ENCODE measurements around the gene CEP135. TPM values are rescaled to one million over a fixed set of nuclear protein-coding genes. Genes with fewer than 3 reads are reported as not detected.

CEP135 gene
- polyA plus RNA-seq, 1 donor from 2014 or later = 5.2 TPM

DNA sequence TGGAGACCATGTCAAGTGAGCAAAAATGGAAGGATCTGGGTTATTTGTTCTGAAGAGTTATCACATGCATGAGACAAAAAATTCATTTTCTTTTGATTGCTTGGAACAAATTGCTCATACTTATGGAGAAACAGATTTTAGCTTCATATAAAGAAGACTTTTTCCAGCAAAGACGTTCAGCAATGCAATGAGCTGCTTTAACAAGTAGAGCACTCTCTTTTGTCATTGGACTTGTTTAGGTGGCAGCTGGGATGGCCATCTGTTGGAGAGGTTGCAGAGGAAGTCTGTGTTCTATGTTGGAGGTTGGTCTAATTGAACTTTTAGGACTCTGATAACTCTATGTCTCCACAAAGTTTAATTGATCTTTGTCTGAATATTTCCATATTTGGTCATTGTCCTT is 19.9 kb upstream of the CEP135 start:
- Histone ChIP-seq H4K20me1 (ENCODE audit: insufficient read depth) (no peaks in the 10 kb centered on the region), H3K27me3 (ENCODE audit: insufficient read depth, low read depth, low read length) (no peaks in the 10 kb centered on the region), H3K9me2 (ENCODE audit: insufficient read depth, low read length) (no peaks in the 10 kb centered on the region), H3K9ac (ENCODE audit: low read length) (no peak overlapping the region), H2AFZ (ENCODE audit: low read depth, low read length) (no peak overlapping the region), H3K4me3 (ENCODE audit: low read length) (no peak overlapping the region), H3K36me3 (ENCODE audit: insufficient read depth, low read length) (no peaks in the 10 kb centered on the region), H3K4me2 (ENCODE audit: low read length) (no peak overlapping the region), H3F3A (ENCODE audit: insufficient read depth, low read length, poor library complexity, severe bottlenecking) (no peaks in the 10 kb centered on the region), H3K27ac (ENCODE audit: low read length) (no peak overlapping the region), H3K79me2 (replicated peaks; ENCODE audit: insufficient read depth, low read length) (no peaks in the 10 kb centered on the region), H3K9me3 (ENCODE audit: low read length) (no peaks in the 10 kb centered on the region)
- TF ChIP-seq MXI1 (conservative IDR thresholded peaks at IDR 0.05; ENCODE audit: poor library complexity, severe bottlenecking) (no peak), EZH2 (IDR thresholded peaks at IDR 0.05; ENCODE audit: borderline replicate concordance, insufficient read depth, low read length, poor library complexity, severe bottlenecking) (no peak), TAF1 (IDR thresholded peaks at IDR 0.05; ENCODE audit: low read depth) (no peak), POLR2AphosphoS5 (IDR thresholded peaks at IDR 0.05) (no peak), RAD21 (conservative IDR thresholded peaks at IDR 0.05) (no peak), REST (IDR thresholded peaks at IDR 0.05; ENCODE audit: borderline replicate concordance) (no peak), EP300 (conservative IDR thresholded peaks at IDR 0.05; ENCODE audit: poor library complexity, severe bottlenecking) (no peak), SMC3 (conservative IDR thresholded peaks at IDR 0.05; ENCODE audit: poor library complexity) (no peak)
- TF ChIP-seq, protein P1, sequence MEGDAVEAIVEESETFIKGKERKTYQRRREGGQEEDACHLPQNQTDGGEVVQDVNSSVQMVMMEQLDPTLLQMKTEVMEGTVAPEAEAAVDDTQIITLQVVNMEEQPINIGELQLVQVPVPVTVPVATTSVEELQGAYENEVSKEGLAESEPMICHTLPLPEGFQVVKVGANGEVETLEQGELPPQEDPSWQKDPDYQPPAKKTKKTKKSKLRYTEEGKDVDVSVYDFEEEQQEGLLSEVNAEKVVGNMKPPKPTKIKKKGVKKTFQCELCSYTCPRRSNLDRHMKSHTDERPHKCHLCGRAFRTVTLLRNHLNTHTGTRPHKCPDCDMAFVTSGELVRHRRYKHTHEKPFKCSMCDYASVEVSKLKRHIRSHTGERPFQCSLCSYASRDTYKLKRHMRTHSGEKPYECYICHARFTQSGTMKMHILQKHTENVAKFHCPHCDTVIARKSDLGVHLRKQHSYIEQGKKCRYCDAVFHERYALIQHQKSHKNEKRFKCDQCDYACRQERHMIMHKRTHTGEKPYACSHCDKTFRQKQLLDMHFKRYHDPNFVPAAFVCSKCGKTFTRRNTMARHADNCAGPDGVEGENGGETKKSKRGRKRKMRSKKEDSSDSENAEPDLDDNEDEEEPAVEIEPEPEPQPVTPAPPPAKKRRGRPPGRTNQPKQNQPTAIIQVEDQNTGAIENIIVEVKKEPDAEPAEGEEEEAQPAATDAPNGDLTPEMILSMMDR (IDR thresholded peaks at IDR 0.05; ENCODE audit: poor library complexity, severe bottlenecking) = no peak

DNA sequence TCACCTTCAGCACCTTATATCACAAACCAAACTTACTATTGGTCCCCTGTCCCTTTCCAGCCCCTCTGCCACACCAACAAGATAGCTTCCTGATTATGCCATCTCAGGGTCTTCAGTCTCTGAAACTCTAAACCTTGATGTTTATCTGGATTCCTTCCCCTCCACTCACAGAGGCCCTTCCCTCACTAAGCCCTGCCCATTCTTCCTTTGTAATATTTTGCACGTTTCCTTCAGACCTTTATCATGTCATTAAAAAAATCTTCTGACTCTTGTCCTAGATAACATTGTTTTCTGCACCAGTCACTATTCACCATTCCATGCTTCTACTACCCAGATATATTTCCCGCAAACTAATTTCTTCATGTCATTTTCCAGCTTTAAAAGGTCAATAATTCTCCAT is 17.7 kb upstream of the CEP135 start:
- Histone ChIP-seq H3F3A (ENCODE audit: insufficient read depth, low read length, poor library complexity, severe bottlenecking) (no peaks in the 10 kb centered on the region), H2AFZ (ENCODE audit: low read depth, low read length) (no peak overlapping the region), H3K4me3 (ENCODE audit: low read length) (no peak overlapping the region), H3K9me2 (ENCODE audit: insufficient read depth, low read length) (no peaks in the 10 kb centered on the region), H3K27me3 (ENCODE audit: insufficient read depth, low read depth, low read length) (no peaks in the 10 kb centered on the region), H3K36me3 (ENCODE audit: insufficient read depth, low read length) (no peaks in the 10 kb centered on the region), H3K9me3 (ENCODE audit: low read length) (no peaks in the 10 kb centered on the region), H4K20me1 (ENCODE audit: insufficient read depth) (no peaks in the 10 kb centered on the region), H3K27ac (ENCODE audit: low read length) (no peak overlapping the region), H3K4me2 (ENCODE audit: low read length) (no peak overlapping the region), H3K9ac (ENCODE audit: low read length) (no peak overlapping the region), H3K79me2 (replicated peaks; ENCODE audit: insufficient read depth, low read length) (no peaks in the 10 kb centered on the region)
- TF ChIP-seq REST (IDR thresholded peaks at IDR 0.05; ENCODE audit: borderline replicate concordance) (no peak), TAF1 (IDR thresholded peaks at IDR 0.05; ENCODE audit: low read depth) (no peak), EZH2 (IDR thresholded peaks at IDR 0.05; ENCODE audit: borderline replicate concordance, insufficient read depth, low read length, poor library complexity, severe bottlenecking) (no peak), SMC3 (conservative IDR thresholded peaks at IDR 0.05; ENCODE audit: poor library complexity) (no peak)
- TF ChIP-seq, protein P1 (IDR thresholded peaks at IDR 0.05; ENCODE audit: poor library complexity, severe bottlenecking) = no peak
